IPS DF 4.7 (cell line): Measurements from ENCODE around the gene ATP8A2.
A peak's percentile ranks its signal among the peaks of the same experiment; 100 is the strongest.

Source experiments
- DNase-seq: peaks from one replicate; pipeline ENCODE4 v3.0.0-alpha.2; 2013; ENCODE audit warnings: low spot score; ENCODE audit errors: extremely low read depth

The ATP8A2 gene

DNA sequence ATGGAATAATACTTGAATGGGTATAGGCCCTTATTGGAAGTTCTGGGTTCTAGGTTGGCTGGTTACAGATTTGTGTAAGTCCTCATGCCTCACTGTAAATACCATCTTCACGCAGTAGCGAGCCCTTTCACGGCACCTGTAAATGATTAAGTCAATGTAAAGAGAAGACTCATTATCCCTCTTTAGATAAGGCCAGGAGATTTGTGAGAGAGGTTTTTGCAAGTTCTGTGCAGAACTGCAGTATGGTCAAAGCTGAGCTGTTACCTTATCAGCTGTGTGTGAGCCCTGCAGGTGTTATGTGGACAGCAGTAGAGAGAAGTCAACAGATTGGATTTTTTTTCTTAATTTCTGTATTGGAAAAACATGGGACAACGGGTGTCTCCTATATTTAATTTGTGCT is 538.5 kb downstream of the ATP8A2 start:
- DNase-seq = no peak

DNA sequence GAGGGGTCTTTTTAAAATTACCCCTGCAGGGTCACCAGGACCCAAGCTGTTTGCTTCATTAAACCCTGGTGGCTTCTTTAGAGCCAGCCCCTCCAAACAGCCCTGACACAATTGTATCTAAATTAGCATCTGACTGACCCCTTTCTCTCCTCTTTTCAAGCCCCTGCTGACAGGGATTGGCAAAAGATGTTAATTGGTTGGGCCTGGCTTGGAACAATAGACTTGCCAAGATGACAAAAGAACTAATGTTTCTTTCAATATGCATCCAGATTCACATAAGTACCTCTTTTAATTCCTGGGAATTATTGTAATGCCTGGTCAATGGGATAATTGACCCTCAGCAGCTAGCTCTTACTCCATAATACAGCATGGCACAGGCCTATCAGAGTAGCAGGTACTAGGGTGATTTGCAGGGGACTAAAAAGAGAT is 539.2 kb downstream of the ATP8A2 start:
- peak; percentile 90 for DNase-seq

DNA sequence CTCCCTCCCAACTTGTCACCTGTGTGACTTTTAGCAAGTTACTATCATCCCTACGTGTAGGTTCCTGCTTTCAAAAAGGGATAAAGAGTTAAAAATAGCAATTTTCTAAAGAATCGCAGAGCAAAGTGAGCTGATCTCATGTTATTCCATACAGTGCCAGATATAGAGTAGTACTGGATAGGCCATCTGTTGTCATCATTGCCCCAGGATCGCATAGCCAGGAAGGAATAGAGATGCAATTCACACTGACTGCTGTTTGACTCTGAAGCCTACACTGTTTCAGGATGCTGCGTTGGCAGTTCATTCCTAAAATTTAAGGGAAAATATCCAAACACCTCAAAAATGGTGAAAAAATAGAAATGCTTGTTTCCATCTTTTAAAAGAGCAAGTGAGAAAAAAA is 541.2 kb downstream of the ATP8A2 start:
- DNase-seq = no peak

DNA sequence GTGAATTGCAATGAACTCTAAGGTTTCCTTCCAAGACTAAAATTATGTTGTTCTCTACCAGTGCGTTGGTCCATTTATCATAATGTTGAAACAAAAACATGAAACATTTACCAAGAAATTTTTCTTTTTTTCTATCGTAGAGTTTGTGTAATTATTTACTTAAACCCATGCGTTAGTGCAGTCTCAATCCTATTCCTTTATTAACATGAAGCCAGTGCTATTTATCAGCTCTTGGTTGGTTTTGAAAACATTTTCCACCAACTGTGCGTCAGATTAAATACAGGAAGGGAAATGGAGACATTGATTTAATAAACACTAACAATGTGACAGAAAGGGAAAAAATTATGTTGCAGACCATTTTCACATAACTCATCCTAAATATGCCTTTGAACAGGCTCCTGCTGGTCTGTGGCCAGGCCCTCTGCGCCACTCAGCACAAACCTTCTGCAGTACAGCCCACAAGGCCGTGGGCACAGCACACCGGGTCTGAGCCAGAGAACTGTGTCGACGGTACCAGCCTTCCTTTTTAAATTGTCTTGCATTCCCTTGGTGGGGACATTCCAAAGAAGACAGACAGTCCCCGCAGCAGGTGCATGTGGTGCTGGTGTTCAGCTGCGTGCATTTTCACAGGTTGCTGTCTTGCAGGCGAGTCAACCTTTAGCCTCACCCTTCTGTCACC is 544.2 kb downstream of the ATP8A2 start:
- DNase-seq = no peak

DNA sequence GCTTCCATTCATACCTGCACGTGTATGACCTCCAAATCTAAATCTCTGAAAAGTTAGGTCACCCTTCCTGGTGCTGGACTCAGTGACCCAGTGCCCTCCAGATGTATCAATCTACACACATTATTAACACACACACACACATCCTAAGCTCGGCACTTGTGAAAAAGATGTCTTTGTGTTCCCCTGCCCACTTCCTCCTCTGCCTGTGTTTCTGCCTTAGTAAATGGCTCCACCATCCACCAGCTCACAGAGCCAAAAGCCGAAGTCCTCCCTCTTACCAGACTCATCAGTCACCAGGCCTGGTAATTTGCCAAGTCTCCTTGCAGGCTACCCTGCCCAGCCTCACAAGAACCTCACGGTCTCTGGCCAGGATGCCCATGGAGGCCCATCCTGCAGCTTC is 548.5 kb downstream of the ATP8A2 start:
- DNase-seq = no peak

DNA sequence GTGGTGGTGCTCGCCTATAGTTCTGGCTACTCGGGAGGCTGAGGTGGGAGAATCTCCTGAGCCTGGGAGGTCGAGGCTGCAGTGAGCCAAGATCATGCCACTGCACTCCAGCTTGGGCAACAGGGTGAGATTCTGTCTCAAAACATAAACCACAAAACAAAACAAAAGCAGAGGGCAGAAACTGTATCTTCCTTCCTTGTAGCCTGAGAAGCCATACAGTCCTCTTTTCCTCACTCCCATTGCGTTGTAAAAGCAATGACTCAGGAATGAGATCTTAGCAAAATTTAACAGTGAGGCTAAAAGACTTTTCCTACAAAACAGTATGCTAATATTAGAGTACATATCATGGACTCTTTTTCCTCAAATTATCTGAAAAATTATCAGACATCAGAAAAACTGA is 549.2 kb downstream of the ATP8A2 start:
- no peak for DNase-seq

DNA sequence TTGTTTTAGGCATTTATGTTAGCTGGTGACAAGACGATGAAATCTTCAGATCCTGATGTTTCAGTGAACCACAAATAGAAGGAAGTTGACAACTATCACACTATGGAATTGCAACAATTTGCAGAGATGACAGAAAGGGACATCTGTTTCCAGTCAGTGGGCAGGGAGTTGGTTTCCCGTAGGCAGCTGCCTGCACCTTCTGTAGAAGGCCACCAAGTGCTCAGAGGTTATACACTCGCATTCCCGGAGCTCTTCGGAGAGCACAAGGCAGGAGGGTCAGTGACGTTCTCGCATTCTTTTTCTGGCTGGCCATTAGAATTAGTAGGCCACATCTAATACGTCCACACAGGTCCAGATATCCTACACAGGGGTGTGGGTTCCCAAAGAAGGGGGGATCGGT is 550.6 kb downstream of the ATP8A2 start:
- DNase-seq = no peak

DNA sequence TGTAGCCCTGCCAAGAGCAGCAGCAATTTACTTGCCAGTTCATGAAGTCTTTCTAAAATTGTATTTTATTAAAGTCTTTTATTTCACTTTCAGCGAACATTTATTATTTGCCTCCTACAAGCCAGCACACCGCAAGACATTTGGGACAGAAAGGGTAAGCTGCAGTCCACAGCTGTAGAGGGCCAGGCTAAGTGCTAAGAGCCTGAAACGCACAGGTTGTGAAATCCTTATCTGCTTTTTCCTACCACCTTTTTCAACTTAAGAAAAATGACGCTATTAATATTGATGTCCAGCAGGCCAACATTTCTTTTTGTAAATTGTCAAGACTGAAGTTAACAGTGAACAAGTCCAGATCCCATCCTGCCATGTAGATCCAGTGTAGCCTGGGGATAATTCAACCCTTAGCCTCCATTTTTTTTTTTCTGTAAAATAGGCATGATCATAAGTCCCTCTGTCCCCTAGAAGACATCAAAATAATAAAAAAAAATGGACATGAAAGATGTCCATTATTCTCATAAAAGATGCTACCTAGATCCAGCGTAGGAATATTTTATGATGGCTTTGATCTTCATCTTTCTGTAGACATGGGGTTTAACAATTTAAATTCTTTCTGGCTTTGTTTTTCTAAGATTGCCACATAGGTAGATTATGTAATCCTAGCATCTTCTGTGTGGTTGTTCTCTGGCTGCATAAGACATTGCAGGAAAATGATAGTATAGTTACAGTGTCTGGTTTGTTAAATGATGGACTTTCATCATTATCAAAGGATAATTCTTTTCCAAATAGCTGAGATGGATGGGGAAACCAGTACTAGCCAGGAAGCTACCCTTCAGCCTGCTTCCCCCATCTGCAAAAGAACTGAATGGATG is 551.7 kb downstream of the ATP8A2 start:
- no peak for DNase-seq

DNA sequence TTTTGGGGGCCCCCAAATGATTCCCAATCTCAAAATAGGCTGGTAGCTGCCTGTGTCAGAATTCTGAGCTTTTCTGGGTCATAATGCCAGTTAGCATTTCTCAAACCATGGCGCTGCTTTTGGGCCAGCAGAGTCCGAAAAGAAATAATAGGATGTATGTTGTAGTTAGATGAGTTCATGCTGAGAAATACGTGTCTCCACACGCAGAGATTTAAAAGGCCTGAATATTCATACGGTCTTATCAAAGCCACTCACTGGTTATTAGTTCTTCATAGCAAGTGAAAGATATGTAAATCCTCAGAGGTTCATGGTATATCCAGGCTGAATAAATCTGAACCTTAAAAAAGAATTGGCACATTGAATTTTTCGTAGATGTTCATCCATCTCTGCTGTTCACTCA is 555.6 kb downstream of the ATP8A2 start:
- no peak for DNase-seq

DNA sequence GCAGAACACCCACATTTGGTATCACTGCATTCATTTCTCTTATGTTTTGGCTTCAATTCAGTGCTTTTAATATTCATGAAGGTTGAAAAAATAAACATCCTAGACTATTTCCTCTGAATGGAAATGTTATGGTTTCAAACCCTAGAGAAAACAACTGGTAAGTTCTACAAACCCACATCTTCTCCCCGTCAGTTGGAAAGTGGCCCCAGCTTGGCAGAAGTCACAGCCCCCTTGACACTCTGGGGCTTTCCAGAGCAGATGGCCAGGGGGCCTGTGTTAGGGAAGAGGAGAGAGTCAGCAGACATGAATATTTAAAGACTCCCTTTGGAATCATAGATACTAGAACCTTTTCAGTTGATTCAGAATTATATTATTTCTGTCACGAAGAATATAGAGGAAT is 556.2 kb downstream of the ATP8A2 start:
- DNase-seq = no peak

DNA sequence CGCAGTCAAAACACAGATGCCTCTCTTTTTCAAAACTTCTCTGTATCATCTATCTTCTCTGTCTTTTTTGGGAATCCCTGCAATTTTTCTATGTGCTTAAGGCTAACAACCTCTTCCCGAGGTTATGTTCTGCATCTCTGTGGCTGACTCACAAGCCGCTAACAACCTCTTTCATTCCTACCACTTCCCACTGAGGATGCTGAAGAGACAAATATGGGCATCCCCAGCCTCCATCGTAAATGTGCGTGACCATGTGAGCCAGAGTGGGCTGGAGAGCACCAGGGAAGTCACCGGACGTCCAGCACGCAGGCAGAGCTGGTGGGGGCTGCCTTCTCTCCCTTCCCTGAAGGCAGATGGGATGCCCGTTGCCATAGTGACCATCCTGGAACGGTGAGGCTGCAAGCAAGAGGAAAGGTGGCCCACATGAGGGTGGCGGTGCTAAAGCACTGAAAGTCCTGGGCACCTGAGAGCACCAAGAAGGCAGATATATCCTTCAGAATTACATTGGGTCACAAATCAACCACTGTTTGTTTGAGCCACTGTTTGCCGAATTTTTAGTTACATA is 557.2 kb downstream of the ATP8A2 start:
- no peak for DNase-seq

DNA sequence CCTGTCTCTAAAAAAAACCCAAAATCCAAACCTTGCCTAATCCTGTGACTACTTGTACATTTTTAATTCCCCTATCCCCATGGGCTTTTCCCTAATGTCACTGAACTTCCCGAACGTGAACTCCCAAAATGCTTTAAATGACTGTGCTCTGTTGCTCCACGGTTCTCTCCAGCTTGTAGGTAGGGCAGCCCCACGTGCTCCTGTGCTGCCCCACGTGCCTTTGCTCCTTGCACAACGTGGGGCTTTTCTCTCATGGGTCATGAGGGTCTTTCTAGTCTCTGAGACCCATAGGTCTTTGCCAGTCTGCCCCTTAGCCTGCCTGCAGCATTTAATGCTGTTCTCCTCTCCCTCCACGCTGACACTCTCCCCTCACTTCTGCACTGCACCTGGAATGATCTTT is 558.0 kb downstream of the ATP8A2 start:
- no peak for DNase-seq

DNA sequence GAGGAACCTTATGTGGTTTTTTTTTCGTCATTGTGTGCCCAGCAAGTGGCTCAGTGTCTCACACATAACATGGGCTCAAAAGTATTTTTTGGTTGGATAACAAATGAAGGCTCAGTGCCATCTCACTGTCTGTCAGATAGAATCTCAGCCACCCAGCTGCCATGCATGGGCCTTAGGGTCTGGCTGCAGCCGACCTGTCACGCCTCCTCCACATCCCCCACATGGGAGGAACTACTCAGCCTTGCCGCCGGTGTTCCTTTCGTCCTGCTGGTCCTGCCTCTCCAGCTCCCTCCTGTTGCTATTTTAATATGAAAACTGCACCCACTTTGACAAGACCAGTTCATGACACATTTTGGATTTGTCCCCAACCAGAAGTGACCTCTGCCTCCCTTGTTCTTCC is 558.9 kb downstream of the ATP8A2 start:
- no peak for DNase-seq

DNA sequence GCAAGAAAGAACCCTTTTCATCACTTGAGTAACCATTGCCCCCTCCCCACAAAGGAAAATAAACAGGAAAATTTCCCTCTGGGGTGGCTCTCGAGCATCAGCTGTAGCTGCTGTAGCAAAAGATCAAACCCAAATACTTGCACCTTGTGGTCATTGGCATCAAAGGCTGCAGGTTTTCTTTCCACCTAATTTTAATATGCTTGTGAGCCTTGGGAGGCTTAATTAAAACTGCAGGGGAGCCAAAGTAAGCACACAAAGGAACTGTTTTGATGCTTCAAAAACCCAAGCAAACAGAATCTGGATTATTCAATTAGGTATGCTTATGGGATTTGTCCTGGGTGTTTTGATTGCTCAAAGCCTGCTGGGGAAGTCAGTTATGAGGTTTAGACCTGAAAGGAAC is 560.6 kb downstream of the ATP8A2 start:
- no peak for DNase-seq

DNA sequence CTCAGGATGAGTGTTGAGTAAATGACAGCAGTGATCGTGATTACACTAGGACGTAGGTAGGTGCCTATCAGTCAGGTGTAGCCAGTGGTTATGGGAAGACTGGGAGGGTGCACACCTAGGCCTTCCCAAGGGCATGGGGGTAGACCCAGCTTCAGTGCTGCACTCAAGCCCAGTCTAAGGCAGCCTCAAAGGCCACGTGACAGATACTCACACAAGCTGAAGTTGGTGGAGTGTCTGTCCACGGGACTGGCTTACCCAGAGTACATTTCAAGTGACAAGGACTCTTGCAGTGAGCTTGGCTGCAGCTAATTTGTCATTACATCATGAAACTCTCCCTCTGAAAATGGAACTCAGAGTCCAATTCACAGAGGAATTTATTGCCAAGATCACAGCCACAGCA is 561.7 kb downstream of the ATP8A2 start:
- no peak for DNase-seq

DNA sequence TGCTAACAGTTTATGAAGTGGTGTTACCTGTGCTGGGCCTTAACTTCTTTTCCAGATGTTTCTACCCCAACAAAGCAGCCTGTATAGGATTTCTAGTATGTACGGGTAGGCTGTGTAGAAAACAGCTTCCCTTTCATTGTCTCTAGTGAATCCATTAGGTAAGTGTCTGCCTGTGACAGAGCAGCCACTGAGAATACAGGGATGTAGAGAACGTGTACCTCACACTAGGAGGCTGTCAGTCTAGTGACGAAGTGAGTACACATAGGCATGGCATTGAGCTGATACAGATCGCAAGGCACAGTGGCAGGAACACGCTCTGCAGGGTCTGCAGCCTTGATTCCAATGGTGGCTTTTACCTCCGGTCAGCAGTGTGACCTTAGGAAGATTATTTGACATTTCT is 562.4 kb downstream of the ATP8A2 start:
- no peak for DNase-seq

DNA sequence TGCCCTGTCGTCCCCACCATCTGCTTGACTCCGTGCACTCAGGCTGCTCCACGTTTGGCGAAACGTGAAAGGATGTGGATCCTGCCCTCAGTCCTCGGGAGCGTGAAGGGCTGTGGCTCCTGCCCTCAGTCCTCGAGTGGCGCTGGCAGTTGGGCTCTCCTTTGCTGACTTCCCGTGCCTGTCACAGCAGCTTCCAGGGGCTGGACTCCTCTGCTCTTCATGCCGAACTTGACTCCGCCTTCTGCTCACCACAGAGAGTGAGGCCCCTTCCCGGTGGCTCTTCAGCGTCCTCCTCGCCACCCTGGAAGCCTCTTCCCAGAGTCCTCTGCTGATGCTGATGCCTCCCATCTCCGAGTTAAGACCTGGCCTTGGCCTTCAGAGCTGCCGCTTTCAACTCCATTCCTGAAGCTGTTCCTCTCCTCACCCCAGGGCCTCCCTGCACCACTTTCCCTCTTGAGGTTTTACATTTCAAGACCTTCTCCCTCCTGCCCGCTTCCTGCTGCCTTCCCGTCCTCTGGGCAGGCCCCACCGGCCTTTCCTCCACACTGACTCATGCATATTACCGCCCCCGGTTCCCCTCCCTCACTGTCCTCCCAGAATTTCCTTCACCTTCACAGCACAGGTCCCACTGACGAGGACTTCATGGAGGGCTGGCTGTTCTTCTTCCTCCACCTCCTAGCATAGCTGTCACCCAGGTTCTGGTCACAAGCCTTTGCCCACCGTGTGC is 568.4 kb downstream of the ATP8A2 start:
- no peak for DNase-seq

DNA sequence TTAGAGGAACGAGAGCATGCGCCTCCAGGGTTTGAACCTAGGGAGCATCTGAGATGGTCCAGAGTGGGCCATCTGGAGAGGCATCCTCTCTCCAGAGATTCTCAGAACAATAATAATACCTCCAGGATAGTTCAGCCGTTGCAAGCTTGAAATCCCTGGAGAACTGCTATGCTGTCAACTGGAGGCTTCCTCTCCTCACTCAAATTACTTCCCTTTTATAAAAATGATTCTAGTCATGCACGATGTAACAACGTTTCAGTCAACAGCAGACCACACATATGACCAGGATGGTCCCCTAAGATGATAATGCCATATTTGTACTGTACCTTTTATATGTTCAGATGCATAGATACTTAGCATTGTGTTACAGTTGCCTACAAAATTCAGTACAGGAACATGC is 571.3 kb downstream of the ATP8A2 start:
- DNase-seq = no peak

DNA sequence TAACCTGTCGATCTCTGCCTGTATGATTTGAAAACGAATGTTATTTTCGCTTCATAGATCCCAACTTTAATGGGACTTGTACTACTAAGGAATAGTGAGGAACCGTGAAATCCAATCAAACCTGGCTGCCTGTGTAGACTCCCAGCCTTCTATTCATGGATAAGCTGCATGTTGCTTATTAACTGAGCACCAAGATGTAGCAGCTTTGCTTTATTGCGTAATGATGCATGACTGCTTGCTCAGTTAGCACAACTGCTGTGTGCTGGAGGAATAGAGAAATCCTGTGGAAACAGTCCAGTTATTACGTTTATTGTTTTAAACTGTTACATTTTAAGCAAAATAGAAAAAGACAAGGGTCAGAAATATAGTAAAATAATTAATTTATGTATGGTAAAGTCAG is 571.9 kb downstream of the ATP8A2 start:
- no peak for DNase-seq

DNA sequence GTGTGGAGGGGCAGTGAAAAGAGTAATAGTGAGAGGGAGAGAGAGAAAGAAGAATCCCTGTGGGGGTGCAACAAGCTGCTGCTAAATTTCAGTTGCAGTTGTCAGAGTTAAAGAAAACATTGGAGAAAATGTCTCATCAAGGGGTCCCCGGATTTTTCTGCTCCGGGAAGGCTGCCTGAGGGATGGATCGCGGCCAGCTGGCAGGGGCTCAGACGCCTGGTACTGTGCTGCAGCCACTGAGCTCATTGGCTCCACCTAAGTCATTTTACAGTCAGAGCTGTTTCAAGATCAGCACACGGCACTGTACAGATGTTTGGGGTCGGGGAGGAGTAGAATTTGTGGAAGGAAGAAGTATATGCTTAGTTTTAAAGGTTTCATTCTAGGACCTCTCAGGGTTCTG is 573.8 kb downstream of the ATP8A2 start:
- DNase-seq = no peak

DNA sequence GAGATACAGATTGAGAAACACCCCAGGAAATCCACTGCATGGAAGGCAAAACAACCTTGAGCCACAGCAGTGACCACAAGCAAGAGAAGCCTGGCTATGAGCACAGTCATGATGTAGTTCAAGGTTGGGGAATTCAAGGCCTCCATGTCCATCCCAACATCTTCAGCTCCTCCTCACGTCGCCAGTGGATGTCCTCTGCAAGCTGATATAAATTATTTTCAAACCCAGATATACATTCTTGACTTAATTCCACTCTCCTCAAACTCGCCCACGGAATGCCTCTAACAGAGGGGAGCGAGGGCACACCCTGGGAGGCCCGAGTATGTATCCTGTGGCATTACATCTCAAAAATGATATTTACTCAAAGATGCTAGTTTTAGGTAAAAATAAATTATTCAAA is 574.5 kb downstream of the ATP8A2 start:
- DNase-seq = no peak

DNA sequence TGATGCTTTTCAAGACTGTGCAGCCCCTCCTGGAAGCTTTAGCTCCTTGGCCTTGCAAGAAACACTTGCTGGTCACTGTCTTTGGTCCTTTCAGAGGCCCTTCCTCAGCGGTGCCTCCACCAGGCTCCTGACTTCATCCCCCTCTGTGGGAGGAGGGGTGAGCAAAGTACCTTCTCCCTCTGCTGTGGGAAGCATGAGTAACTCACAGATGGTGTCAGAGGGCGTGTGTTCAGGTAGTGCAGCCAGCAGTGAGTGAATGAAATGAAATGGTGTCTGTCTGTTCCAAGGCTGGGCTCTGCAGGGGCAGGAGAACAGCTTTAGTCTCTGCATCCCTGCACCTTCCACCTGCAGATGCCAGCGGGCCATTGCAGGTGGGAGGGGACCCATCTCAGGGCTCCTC is 577.1 kb downstream of the ATP8A2 start:
- no peak for DNase-seq
